ENCODE data around the gene AUTS2.
"Not testable (repeated sequence)": the region's sequence is repeated elsewhere in the genome, so short reads cannot be mapped to it uniquely, and the experiment has no call there.

Gene AUTS2

GRCh38 chr7:70589590-70589989, 991.3 kb downstream of the AUTS2 start:
- Histone ChIP-seq H3K4me3 (ENCODE audit: insufficient read depth, low read depth, low read length, poor library complexity, severe bottlenecking) (no peak overlapping the region), H3K36me3 (ENCODE audit: control insufficient read depth, insufficient read depth, low read length) (no peaks in the 10 kb centered on the region), H3K27me3 (replicated peaks; ENCODE audit: control insufficient read depth, insufficient read depth, low read length, poor library complexity, severe bottlenecking) (no peaks in the 10 kb centered on the region), H3K27ac (ENCODE audit: insufficient read depth, low read length, poor library complexity, severe bottlenecking) (no peak overlapping the region), H3K4me1 (ENCODE audit: control insufficient read depth, insufficient read depth, low read length, poor library complexity, severe bottlenecking) (no peaks in the 10 kb centered on the region), H3K9me3 (ENCODE audit: control insufficient read depth, low read length) (no peaks in the 10 kb centered on the region)
- DNase-seq, result no peak

GRCh38 chr7:70590126-70590854, 992.0 kb downstream of the AUTS2 start:
- Histone ChIP-seq H3K9me3 (ENCODE audit: control insufficient read depth, low read length) (no peaks in the 10 kb centered on the region), H3K4me3 (ENCODE audit: insufficient read depth, low read depth, low read length, poor library complexity, severe bottlenecking) (no peak overlapping the region), H3K27ac (ENCODE audit: insufficient read depth, low read length, poor library complexity, severe bottlenecking) (no peak overlapping the region), H3K36me3 (ENCODE audit: control insufficient read depth, insufficient read depth, low read length) (no peaks in the 10 kb centered on the region), H3K27me3 (replicated peaks; ENCODE audit: control insufficient read depth, insufficient read depth, low read length, poor library complexity, severe bottlenecking) (no peaks in the 10 kb centered on the region), H3K4me1 (ENCODE audit: control insufficient read depth, insufficient read depth, low read length, poor library complexity, severe bottlenecking) (no peaks in the 10 kb centered on the region)
- no peak for DNase-seq

DNA sequence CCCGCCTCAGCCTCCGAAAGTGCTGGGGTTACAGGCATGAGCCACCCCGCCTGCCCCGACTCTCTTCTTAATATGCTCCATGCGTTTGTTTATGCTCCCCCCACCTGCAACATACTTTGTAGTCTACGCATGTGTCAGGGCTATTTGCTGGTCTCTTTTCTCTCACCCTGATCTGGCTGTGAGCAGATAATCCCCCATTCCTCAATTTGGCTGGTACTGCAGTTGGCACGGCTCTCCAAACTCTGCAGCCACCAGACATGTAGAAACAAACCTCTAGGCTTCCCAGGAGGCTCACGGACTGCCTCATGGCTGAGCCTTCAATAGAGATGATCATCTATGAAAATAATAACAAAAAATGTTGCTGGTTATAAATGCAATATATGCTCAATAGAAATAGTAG, 993.4 kb downstream of the AUTS2 start:
- Histone ChIP-seq H3K27me3 (replicated peaks; ENCODE audit: control insufficient read depth, insufficient read depth, low read length, poor library complexity, severe bottlenecking) (no peaks in the 10 kb centered on the region), H3K36me3 (ENCODE audit: control insufficient read depth, insufficient read depth, low read length) (no peaks in the 10 kb centered on the region), H3K27ac (ENCODE audit: insufficient read depth, low read length, poor library complexity, severe bottlenecking) (no peak overlapping the region), H3K4me1 (ENCODE audit: control insufficient read depth, insufficient read depth, low read length, poor library complexity, severe bottlenecking) (no peaks in the 10 kb centered on the region), H3K4me3 (ENCODE audit: insufficient read depth, low read depth, low read length, poor library complexity, severe bottlenecking) (no peak overlapping the region), H3K9me3 (ENCODE audit: control insufficient read depth, low read length) (no peaks in the 10 kb centered on the region)
- DNase-seq, result no peak

DNA sequence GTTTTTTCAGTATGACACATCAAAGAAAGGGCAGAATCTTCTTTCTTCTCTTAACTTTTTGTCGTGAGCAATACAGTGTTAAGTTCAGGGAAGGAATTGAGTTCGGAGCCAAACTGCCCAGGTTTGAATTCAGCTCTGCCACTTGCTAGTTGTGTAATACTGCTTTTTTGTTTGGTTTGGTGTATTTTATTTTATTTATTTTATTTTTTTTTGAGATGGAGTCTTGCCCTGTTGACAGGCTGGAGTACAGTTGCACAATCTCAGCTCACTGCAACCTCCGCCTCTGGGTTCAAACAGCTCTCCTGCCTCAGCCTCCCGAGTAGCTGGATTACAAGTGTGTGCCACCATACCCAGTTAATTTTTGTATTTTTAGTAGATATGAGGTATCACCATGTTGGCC, 993.9 kb downstream of the AUTS2 start:
- H3K4me3 ChIP-seq (ENCODE audit: insufficient read depth, low read depth, low read length, poor library complexity, severe bottlenecking), result no peak overlapping the region
- no peaks in the 10 kb centered on the region for H3K9me3 ChIP-seq (ENCODE audit: control insufficient read depth, low read length)
- H3K27ac ChIP-seq (ENCODE audit: insufficient read depth, low read length, poor library complexity, severe bottlenecking), result no peak overlapping the region
- H3K27me3 ChIP-seq (replicated peaks; ENCODE audit: control insufficient read depth, insufficient read depth, low read length, poor library complexity, severe bottlenecking), result no peaks in the 10 kb centered on the region
- no peaks in the 10 kb centered on the region for H3K36me3 ChIP-seq (ENCODE audit: control insufficient read depth, insufficient read depth, low read length)
- no peak for DNase-seq
- no peaks in the 10 kb centered on the region for H3K4me1 ChIP-seq (ENCODE audit: control insufficient read depth, insufficient read depth, low read length, poor library complexity, severe bottlenecking)

DNA sequence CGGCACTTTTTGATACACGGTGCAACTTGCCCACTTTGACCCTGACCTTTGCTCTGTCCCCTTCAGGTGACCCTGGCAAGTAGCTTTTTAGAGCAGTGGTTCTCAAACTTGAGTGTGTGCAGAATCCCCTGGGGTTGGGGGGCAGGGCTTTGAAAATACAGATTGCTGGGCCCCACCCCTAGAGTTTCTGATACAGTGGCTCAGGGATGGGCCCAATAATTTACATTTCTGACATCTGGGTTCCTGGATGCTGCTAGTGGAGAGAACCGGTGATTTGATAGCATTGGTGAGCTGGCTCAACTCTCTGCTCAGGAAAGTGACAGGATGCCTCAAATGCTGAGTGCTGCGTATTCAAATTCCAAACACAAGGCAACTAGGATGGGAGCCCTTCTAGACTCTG, 995.9 kb downstream of the AUTS2 start:
- no peak for DNase-seq
- H3K36me3 ChIP-seq (ENCODE audit: control insufficient read depth, insufficient read depth, low read length), result no peaks in the 10 kb centered on the region
- no peak overlapping the region for H3K4me3 ChIP-seq (ENCODE audit: insufficient read depth, low read depth, low read length, poor library complexity, severe bottlenecking)
- no peaks in the 10 kb centered on the region for H3K4me1 ChIP-seq (ENCODE audit: control insufficient read depth, insufficient read depth, low read length, poor library complexity, severe bottlenecking)
- H3K9me3 ChIP-seq (ENCODE audit: control insufficient read depth, low read length), result no peaks in the 10 kb centered on the region
- H3K27ac ChIP-seq (ENCODE audit: insufficient read depth, low read length, poor library complexity, severe bottlenecking), result no peak overlapping the region
- H3K27me3 ChIP-seq (replicated peaks; ENCODE audit: control insufficient read depth, insufficient read depth, low read length, poor library complexity, severe bottlenecking), result no peaks in the 10 kb centered on the region

DNA sequence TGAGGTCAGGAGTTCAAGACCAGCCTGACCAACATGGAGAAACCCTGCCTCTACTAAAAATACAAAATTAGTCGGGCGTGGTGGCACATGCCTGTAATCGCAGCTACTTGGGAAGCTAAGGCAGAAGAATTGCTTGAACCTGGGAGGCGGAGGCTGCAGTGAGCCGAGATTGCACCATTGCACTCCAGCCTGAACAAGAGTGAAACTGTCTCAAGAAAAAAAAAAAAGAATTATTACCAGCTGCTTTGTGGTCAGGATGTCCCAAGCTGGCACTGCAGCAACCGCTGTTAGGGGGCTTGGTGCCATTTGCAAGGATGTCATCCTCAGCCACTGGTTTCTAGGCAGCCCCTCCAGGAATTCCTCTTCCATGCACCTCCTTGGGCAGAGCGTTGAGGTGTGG, 996.6 kb downstream of the AUTS2 start:
- not testable (repeated sequence) for H3K27ac ChIP-seq (ENCODE audit: insufficient read depth, low read length, poor library complexity, severe bottlenecking); H3K9me3 ChIP-seq (ENCODE audit: control insufficient read depth, low read length); H3K27me3 ChIP-seq (replicated peaks; ENCODE audit: control insufficient read depth, insufficient read depth, low read length, poor library complexity, severe bottlenecking); H3K36me3 ChIP-seq (ENCODE audit: control insufficient read depth, insufficient read depth, low read length); DNase-seq; H3K4me1 ChIP-seq (ENCODE audit: control insufficient read depth, insufficient read depth, low read length, poor library complexity, severe bottlenecking); H3K4me3 ChIP-seq (ENCODE audit: insufficient read depth, low read depth, low read length, poor library complexity, severe bottlenecking)

- no peak for DNase-seq
- no peaks in the 10 kb centered on the region for H3K36me3 ChIP-seq (ENCODE audit: control insufficient read depth, insufficient read depth, low read length)
- H3K4me1 ChIP-seq (ENCODE audit: control insufficient read depth, insufficient read depth, low read length, poor library complexity, severe bottlenecking), result no peaks in the 10 kb centered on the region
- H3K27me3 ChIP-seq (replicated peaks; ENCODE audit: control insufficient read depth, insufficient read depth, low read length, poor library complexity, severe bottlenecking), result no peaks in the 10 kb centered on the region
- H3K27ac ChIP-seq (ENCODE audit: insufficient read depth, low read length, poor library complexity, severe bottlenecking), result no peak overlapping the region
- no peaks in the 10 kb centered on the region for H3K9me3 ChIP-seq (ENCODE audit: control insufficient read depth, low read length)
- H3K4me3 ChIP-seq (ENCODE audit: insufficient read depth, low read depth, low read length, poor library complexity, severe bottlenecking), result no peak overlapping the region
These were observed 997.1 kb downstream of the AUTS2 start for GRCh38 chr7:70595370-70595754.

GRCh38 chr7:70595755-70596597, 997.7 kb downstream of the AUTS2 start:
- no peaks in the 10 kb centered on the region for H3K27me3 ChIP-seq (replicated peaks; ENCODE audit: control insufficient read depth, insufficient read depth, low read length, poor library complexity, severe bottlenecking)
- H3K36me3 ChIP-seq (ENCODE audit: control insufficient read depth, insufficient read depth, low read length), result no peaks in the 10 kb centered on the region
- no peak overlapping the region for H3K4me3 ChIP-seq (ENCODE audit: insufficient read depth, low read depth, low read length, poor library complexity, severe bottlenecking)
- H3K27ac ChIP-seq (ENCODE audit: insufficient read depth, low read length, poor library complexity, severe bottlenecking), result no peak overlapping the region
- no peak for DNase-seq
- H3K9me3 ChIP-seq (ENCODE audit: control insufficient read depth, low read length), result no peaks in the 10 kb centered on the region
- H3K4me1 ChIP-seq (ENCODE audit: control insufficient read depth, insufficient read depth, low read length, poor library complexity, severe bottlenecking), result no peaks in the 10 kb centered on the region

GRCh38 chr7:70596598-70596913, 998.3 kb downstream of the AUTS2 start:
- DNase-seq, result no peak
- H3K27me3 ChIP-seq (replicated peaks; ENCODE audit: control insufficient read depth, insufficient read depth, low read length, poor library complexity, severe bottlenecking), result no peaks in the 10 kb centered on the region
- no peaks in the 10 kb centered on the region for H3K9me3 ChIP-seq (ENCODE audit: control insufficient read depth, low read length)
- no peak overlapping the region for H3K27ac ChIP-seq (ENCODE audit: insufficient read depth, low read length, poor library complexity, severe bottlenecking)
- no peaks in the 10 kb centered on the region for H3K4me1 ChIP-seq (ENCODE audit: control insufficient read depth, insufficient read depth, low read length, poor library complexity, severe bottlenecking)
- no peaks in the 10 kb centered on the region for H3K36me3 ChIP-seq (ENCODE audit: control insufficient read depth, insufficient read depth, low read length)
- no peak overlapping the region for H3K4me3 ChIP-seq (ENCODE audit: insufficient read depth, low read depth, low read length, poor library complexity, severe bottlenecking)

DNA sequence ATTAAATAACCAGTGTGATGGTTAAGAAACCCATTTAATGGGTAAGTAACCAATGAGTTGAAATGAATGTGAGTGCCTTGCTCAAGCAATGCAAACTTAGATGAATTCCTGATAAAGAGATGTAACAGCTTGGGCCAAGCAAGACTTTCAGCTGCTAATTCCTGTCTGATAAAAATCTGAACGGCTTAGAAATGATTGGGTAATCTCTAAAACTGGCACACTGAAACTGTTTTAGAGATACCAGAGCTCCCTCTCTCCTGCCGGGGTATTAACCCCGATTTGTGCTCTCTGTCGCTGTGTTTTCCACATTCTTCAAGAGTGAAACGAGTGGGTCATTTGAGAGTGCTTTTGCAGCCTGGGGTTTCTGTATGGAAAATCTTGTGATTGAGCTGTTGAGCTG, 998.8 kb downstream of the AUTS2 start:
- Histone ChIP-seq H3K36me3 (ENCODE audit: control insufficient read depth, insufficient read depth, low read length) (no peaks in the 10 kb centered on the region), H3K27ac (ENCODE audit: insufficient read depth, low read length, poor library complexity, severe bottlenecking) (no peak overlapping the region), H3K4me1 (ENCODE audit: control insufficient read depth, insufficient read depth, low read length, poor library complexity, severe bottlenecking) (no peaks in the 10 kb centered on the region), H3K4me3 (ENCODE audit: insufficient read depth, low read depth, low read length, poor library complexity, severe bottlenecking) (no peak overlapping the region), H3K9me3 (ENCODE audit: control insufficient read depth, low read length) (no peaks in the 10 kb centered on the region), H3K27me3 (replicated peaks; ENCODE audit: control insufficient read depth, insufficient read depth, low read length, poor library complexity, severe bottlenecking) (no peaks in the 10 kb centered on the region)
- DNase-seq, result no peak
